HG03139 (cell line): ENCODE results near the gene MAP2K5.

Source experiments
- ATAC-seq: cut with Tn5 transposase; IDR thresholded peaks from one replicate; pipeline ENCODE4 v1.9.1; 2021; ENCODE audit not compliant: unreplicated experiment

The MAP2K5 gene

DNA sequence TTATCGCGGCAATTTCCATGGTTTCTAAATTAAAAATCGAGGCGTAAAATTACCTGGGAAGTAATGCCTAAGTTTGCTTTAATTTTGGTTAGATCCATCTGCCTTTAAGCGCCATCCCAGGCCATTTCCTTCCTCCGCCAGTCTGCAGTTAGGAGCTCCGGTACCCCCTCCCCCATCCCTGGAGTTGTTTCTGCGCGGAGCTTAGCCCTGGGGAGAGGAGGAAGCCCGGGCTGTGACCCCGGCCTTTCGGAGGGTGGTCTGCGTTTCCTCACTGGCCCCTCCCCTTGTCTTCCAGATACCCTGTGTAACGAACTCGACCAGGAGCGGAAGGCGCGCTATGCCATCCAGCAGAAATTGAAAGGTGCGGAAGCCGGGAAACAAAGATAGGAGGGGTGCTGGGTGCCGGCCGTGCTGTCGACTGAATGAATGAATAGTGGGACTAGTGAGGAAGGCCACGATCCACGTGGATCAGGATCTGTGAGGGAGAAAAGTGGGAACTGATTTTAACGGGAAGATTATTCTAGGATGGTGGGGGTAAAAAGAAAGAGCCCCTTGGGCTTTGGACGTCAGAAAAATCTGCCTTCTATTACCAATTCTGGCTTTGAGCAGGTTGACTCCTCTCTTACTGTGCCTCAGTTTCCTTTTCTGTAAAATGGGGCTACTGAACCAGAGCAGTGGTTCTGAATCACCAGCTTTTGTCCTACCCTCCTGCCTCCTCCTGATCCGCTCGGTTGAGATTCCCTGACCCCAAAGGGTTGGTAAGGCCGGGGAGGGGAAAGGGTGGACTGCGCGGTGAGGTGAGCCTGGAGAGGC, 290.6 kb downstream of the MAP2K5 start:
- ATAC-seq, result no peak

DNA sequence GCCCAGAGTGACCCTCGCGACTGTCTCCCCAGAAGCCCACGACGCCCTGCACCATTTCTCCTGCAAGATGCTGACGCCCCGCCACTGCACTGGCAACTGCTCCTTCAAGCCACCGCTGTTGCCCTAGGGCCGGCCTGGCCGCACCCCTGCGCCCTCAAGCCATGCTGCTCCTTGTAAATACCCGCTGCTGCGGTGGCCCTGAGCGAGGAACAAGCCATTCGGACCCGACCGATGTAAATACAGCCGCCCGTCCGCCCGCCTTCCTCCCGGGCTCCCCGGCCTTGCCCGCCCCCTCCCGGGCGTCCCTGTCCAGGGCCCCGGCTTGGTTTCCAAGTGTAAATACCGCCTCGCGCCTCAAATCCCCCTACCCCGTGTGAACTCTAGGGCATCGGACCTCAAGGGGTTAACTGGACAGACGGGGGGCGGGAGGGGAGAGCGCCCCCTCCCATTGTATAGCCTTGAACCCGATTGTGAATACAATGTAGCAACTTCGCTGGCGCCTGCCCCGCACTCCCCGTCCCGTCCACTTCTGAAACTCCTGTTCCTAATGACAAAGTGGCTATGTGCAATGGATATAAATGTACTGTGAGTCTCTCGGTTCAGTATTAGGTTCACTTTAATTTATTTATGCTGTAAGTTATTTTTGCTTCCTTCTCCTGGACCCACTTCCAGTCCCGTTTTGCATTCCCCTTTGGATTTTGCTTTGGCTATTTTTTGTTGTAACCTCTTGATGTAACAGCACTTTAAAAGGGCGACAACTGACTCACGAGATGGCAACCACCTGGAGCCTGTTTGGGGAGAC, 291.4 kb downstream of the MAP2K5 start:
- no peak for ATAC-seq

- ATAC-seq, result no peak
Measured at GRCh38 chr15:67834581-67835296, 292.2 kb downstream of the MAP2K5 start.

- no peak for ATAC-seq
Measured at GRCh38 chr15:67835297-67836133, 293.0 kb downstream of the MAP2K5 start.

- ATAC-seq, result no peak
Measured at GRCh38 chr15:67836134-67836455, 293.6 kb downstream of the MAP2K5 start.

GRCh38 chr15:67836477-67836876, 294.0 kb downstream of the MAP2K5 start:
- no peak for ATAC-seq

- no peak for ATAC-seq
Measured at GRCh38 chr15:67836955-67837354, 294.5 kb downstream of the MAP2K5 start.

- ATAC-seq, result no peak
Measured at GRCh38 chr15:67838789-67839332, 296.4 kb downstream of the MAP2K5 start.

DNA sequence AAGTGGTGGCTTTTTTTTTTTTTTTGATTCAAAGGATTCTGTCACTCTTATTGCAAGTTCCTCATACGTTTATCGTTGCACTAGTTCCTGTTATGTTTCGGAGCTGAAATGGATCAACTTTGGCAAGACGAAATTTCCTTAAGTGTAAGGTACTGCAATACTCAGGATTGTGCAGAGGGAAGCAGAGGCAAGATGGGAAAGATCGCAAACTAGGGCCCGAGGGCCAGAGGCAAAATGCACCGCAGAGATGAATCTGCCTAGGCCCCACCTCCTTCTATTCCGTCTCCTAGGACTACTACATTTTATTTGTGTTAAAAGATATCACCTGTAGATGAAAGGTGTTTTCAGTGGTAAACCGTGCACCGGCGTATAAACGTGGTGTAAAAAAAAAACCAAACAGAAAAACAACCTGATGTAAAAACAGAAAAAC, 297.0 kb downstream of the MAP2K5 start:
- no peak for ATAC-seq

- ATAC-seq, result peak; percentile 70
Measured at GRCh38 chr15:67839929-67840748, 297.6 kb downstream of the MAP2K5 start, which contains the start of gene RNU6-1. TSS of gene RNU6-1 (minus strand) at chr15:67840045.

GRCh38 chr15:67840749-67841512, 298.4 kb downstream of the MAP2K5 start:
- no peak for ATAC-seq

DNA sequence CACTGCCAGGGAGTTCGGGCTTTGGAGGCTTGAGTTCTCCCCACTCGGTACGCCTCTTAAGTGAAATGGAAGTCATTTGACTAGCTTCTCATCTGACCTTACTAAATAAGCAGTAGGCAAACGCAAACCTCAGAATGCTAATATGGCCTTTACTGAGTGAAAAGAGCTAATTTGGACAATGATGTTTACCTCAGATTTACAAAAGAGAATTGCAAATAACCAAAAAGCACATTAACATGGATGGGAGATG, 298.9 kb downstream of the MAP2K5 start:
- ATAC-seq, result no peak

DNA sequence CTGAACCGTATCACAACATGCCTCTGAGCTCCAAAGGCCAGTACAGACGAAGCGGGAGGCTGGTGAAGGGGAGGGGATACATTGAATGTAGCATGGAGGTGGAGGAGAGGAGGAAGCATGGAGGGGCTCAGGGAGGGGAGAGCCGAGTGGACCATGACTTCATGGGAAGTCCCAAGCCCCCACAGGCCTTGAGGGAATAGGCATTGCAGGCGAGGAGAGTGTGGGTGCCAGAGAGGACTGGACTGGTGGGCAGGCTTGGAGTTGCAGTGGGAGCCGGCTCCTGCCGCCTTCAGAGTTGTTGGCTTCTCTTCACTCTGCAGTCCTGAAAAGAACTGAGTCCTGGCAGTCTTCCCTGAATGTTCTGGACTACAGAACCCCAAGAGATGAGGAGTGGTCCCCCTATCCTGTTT, 300.6 kb downstream of the MAP2K5 start:
- ATAC-seq, result no peak

DNA sequence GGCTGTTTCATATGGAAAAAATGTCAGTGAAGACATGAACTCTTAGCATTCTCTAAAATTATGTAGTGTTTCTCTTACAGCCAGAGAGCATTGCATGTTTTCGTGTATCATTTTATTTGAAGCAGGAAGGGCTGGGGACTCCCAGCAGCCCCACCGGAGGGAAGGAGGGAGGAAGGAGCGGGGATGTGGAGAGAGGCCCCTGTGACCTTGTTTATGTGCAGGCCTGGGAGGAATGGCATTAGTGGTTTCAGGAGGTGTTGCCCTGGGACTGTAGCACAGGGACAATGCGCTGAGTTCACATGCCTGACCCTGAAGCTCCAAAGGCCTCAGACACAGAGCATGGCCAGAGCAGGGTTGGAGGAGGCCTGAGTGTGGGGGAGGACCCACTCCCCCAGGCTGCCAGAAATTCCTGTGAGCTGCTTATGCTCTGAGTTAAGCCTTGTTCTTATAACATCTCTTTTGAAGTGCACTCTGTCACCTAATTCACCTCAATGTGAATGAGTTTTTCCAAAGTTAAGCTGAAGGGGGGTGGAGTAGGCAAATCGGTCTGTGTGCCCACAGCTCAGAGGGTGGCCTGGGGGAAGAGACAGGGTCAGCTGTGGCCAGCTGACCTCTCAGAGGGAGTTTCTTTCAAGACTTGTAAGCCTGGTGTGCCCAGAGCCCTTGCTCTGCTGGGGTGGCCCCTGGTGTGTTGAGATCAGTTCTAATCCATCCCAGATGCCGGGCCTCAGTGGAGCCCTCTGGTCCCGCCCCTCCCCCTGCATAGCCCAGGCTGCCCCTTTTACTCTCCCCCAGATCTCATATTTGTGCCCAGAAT, 301.3 kb downstream of the MAP2K5 start:
- no peak for ATAC-seq

GRCh38 chr15:67845974-67846373, 303.5 kb downstream of the MAP2K5 start:
- ATAC-seq, result no peak

DNA sequence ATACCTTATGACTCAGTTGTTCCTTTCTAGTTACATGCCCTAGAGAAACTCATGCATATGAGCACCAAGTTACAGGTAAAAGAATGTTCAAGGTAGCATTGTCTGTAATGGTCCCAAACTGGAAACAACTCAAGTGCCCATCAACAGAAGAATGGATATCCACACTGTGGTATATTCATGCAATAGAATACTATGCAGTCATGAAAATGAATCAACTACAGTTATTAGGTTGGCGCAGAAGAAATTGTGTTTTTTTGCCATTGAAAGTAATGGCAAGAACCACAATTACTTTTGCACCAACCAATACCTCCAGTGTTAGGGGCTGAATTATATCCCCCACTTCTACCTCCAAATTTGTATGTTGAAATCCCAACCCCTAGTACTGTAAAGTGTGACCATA, 307.0 kb downstream of the MAP2K5 start:
- ATAC-seq, result no peak

DNA sequence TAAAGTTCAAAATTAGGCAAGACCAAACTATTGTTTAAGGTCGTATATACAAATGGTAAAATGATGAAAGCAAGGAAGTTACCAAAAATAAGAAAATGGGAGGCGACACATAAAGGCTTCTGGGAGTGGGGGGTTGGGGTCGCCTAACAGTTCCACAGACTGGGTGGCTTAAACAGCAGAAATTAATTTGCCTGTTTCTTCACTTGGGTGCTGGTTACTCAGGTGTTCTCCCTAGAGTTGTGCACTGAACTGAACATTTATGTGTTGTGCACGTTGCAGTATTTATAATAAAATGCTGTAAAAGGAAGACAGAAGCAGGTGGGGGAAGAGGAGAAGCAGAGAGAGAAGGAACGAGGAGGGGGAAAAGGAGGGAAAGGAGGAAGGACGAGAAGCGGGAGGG, 307.8 kb downstream of the MAP2K5 start:
- ATAC-seq, result no peak

- no peak for ATAC-seq
Measured at GRCh38 chr15:67850994-67851571, 308.6 kb downstream of the MAP2K5 start.
